ENCODE measurements around the gene GDPGP1. TPM values are rescaled to one million over a fixed set of nuclear protein-coding genes. Genes with fewer than 3 reads are reported as not detected.
A peak's percentile ranks its signal among the peaks of the same experiment; 100 is the strongest.

GDPGP1 gene
- total RNA-seq, 4 donors from 2014 or later: 1.8 to 6.9 (median 4.3) TPM

- TF ChIP-seq POLR2A (IDR thresholded peaks at IDR 0.05) (peak; percentile 93 to 94), CTCF (IDR thresholded peaks at IDR 0.05 in 4 of 5, conservative IDR thresholded peaks at IDR 0.05 in 1 of 5) (no peak)
- Histone ChIP-seq H3K4me3 (peak within 1 kb of the TSS; percentile 68 to 94 (median 82)), H3K9me3 (no peaks in the 10 kb centered on the region), H3K27ac (peak within 1 kb of the TSS; percentile 95 to 100 (median 96)), H3K36me3 (peaks cover 0 to 17% of the 10 kb centered on the region in 2 donors), H3K4me1 (peaks cover 46 to 54% of the 10 kb centered on the region in 2 donors), H3K27me3 (no peaks in the 10 kb centered on the region)
- intact Hi-C loops (cut with DNase I; ENCODE audit: low total_unique reads) (loop anchor here (1.0 to 2.0 kb wide), 2 partner anchors 17 to 31 kb away; partner anchors contain the start of genes GDPGP1 and TTLL13), in situ Hi-C loops (cut with MboI; ENCODE audit: low sequenced_read_pairs in 4 of 4) (no loop called here)
- ATAC-seq: peak; percentile 92 to 94
- peak; percentile 89 to 90 for DNase-seq
Measured at GRCh38 chr15:90265271-90266060, 31.5 kb downstream of the GDPGP1 start, which contains the start of gene NGRN. Gene NGRN (plus strand): TSS chr15:90265672. CDS start chr15:90265713, 41 bp downstream.

GRCh38 chr15:90266061-90266431, 32.0 kb downstream of the GDPGP1 start:
- in situ Hi-C loops (cut with MboI; ENCODE audit: low sequenced_read_pairs in 4 of 4) (no loop called here), intact Hi-C loops (cut with DNase I; ENCODE audit: low total_unique reads) (no loop called here)
- peak overlapping the region; percentile 68 to 94 (median 82) for H3K4me3 ChIP-seq
- no peaks in the 10 kb centered on the region for H3K9me3 ChIP-seq
- peak in 1 of 2 donors; percentile 35 for DNase-seq
- TF ChIP-seq CTCF (IDR thresholded peaks at IDR 0.05 in 4 of 5, conservative IDR thresholded peaks at IDR 0.05 in 1 of 5) (no peak), POLR2A (IDR thresholded peaks at IDR 0.05) (no peak)
- H3K4me1 ChIP-seq: peaks cover 52 to 58% of the 10 kb centered on the region in 2 donors
- peak; percentile 13 to 17 for ATAC-seq
- peaks cover 0 to 19% of the 10 kb centered on the region in 2 donors for H3K36me3 ChIP-seq
- peak overlapping the region; percentile 95 to 100 (median 96) for H3K27ac ChIP-seq
- no peaks in the 10 kb centered on the region for H3K27me3 ChIP-seq

- peaks cover 56 to 63% of the 10 kb centered on the region in 2 donors for H3K4me1 ChIP-seq
- ATAC-seq: no peak
Measured at GRCh38 chr15:90266485-90266884, 32.5 kb downstream of the GDPGP1 start.

GRCh38 chr15:90268415-90268814, 34.4 kb downstream of the GDPGP1 start:
- no peaks in the 10 kb centered on the region for H3K9me3 ChIP-seq
- no peak for ATAC-seq
- in situ Hi-C loops (cut with MboI; ENCODE audit: low sequenced_read_pairs in 4 of 4): no loop called here
- TF ChIP-seq CTCF (IDR thresholded peaks at IDR 0.05 in 4 of 5, conservative IDR thresholded peaks at IDR 0.05 in 1 of 5) (no peak), POLR2A (IDR thresholded peaks at IDR 0.05) (no peak)
- H3K27me3 ChIP-seq: no peaks in the 10 kb centered on the region
- peak overlapping the region; percentile 95 to 100 (median 96) for H3K27ac ChIP-seq
- no peak overlapping the region for H3K4me3 ChIP-seq
- H3K36me3 ChIP-seq: peaks cover 0 to 41% of the 10 kb centered on the region in 2 donors
- intact Hi-C loops (cut with DNase I; ENCODE audit: low total_unique reads): no loop called here
- DNase-seq: no peak
- H3K4me1 ChIP-seq: peaks cover 64 to 76% of the 10 kb centered on the region in 2 donors

More at GRCh38 chr15:90266485-90266884, 32.5 kb downstream of the GDPGP1 start:
- DNase-seq: no peak
- in situ Hi-C loops (cut with MboI; ENCODE audit: low sequenced_read_pairs in 4 of 4): no loop called here
- H3K9me3 ChIP-seq: no peaks in the 10 kb centered on the region
- peak overlapping the region; percentile 68 to 94 (median 82) for H3K4me3 ChIP-seq
- no peaks in the 10 kb centered on the region for H3K27me3 ChIP-seq
- H3K36me3 ChIP-seq: peaks cover 0 to 23% of the 10 kb centered on the region in 2 donors
- peak overlapping the region; percentile 95 to 100 (median 96) for H3K27ac ChIP-seq
- intact Hi-C loops (cut with DNase I; ENCODE audit: low total_unique reads): no loop called here
- TF ChIP-seq CTCF (IDR thresholded peaks at IDR 0.05 in 4 of 5, conservative IDR thresholded peaks at IDR 0.05 in 1 of 5) (no peak), POLR2A (IDR thresholded peaks at IDR 0.05) (no peak)
